K562 (cell line): ENCODE measurements around the gene NMB. TPM values are rescaled to one million over a fixed set of nuclear protein-coding genes. Genes with fewer than 3 reads are reported as not detected.
A peak's percentile ranks its signal among the peaks of the same experiment; 100 is the strongest.

Source experiments
- ATAC-seq: fragments of 200-7000 bp; cut with Tn5 transposase; 3 replicates; pipeline ENCODE4 v1.9.1; 2020; ENCODE audit warnings: moderate library complexity
- BruUV-seq: library from RNA; stranded (reverse); fragments of 400-500 nt; replicated peaks from 2 replicates; lab custom pipeline; 2021; lab: Mats Ljungman, UMichigan
- CTCF ChIA-PET: fragments of 300-600 bp; formaldehyde crosslinking; extraction: SDS; loops from one replicate; lab custom pipeline; 2021; ENCODE audit warnings: low intra/inter-chr PET ratio; lab: Yijun Ruan, JAX
- POLR2A ChIA-PET: fragments of 300-600, 350-650 bp; sonication (Branson Sonifier 250); formaldehyde crosslinking; extraction: SDS; loops from one replicate; lab custom pipeline; 2021; ENCODE audit warnings: antibody characterized with exemption, inconsistent platforms; lab: Yijun Ruan, JAX
- DNase-seq, 4 experiments: peaks; one replicate each; pipeline versions ENCODE4 v3.0.0 to v3.0.0-alpha.2; 2011 to 2018; ENCODE audit warnings: low spot score in 3 of 4, mixed read lengths in 3 of 4; ENCODE audit errors: extremely low read depth in 1 of 4
- FAIRE-seq: peaks from 2 replicates; lab custom pipeline; 2011; peaks lifted over from hg19 to GRCh38; lab: Jason Lieb, UNC
- H2AFZ ChIP-seq: 2 replicates; pipeline ENCODE4 v1.6.0; 2011; ENCODE audit warnings: low read depth, low read length, control low read depth, inconsistent platforms
- H3K27ac ChIP-seq: fragments of 200-600 bp; 3 replicates; pipeline ENCODE4 v1.8.0; 2011; ENCODE audit warnings: low read depth, mild to moderate bottlenecking, control low read depth, inconsistent platforms, low read length, moderate library complexity, mixed read lengths; ENCODE audit errors: extremely low read depth
- H3K27me3 ChIP-seq, 2 experiments: fragments of 300-600 bp in 1 of 2; 2 replicates in 1 of 2; 3 replicates in 1 of 2; pipeline versions ENCODE4 v1.6.0 to v1.8.0; 2011; ENCODE audit warnings: inconsistent platforms in 2 of 2, low read length in 2 of 2, mild to moderate bottlenecking in 1 of 2, mixed read lengths in 1 of 2, moderate library complexity in 1 of 2; ENCODE audit not compliant: control insufficient read depth in 2 of 2, insufficient read depth in 2 of 2
- H3K36me3 ChIP-seq: fragments of 300-600 bp; 3 replicates; pipeline ENCODE4 v1.8.0; 2011; ENCODE audit warnings: mild to moderate bottlenecking, low read length, inconsistent platforms; ENCODE audit not compliant: control insufficient read depth, insufficient read depth
- H3K4me1 ChIP-seq, 2 experiments: fragments of 200-600 bp in 1 of 2; replicated peaks in 1 of 2; 2 replicates in 1 of 2; 3 replicates in 1 of 2; pipeline versions ENCODE4 v1.5.1 to v1.8.0; 2011; ENCODE audit warnings: inconsistent platforms in 2 of 2, low read length in 2 of 2, mild to moderate bottlenecking in 1 of 2, mixed read lengths in 1 of 2, moderate library complexity in 1 of 2; ENCODE audit not compliant: control insufficient read depth in 2 of 2, insufficient read depth in 2 of 2
- H3K4me2 ChIP-seq: 2 replicates; pipeline ENCODE4 v1.6.1; 2011; ENCODE audit warnings: low read length, control low read depth, inconsistent platforms, mixed read lengths; ENCODE audit not compliant: insufficient read depth
- H3K4me3 ChIP-seq: fragments of 200-600 bp; sonication (generic), shearing (Covaris generic); 2 replicates; pipeline ENCODE4 v1.5.1; 2016; ENCODE audit warnings: control low read depth, inconsistent platforms
- H3K79me2 ChIP-seq: fragments of 200-600 bp; 3 replicates; pipeline ENCODE4 v1.8.0; 2011; ENCODE audit warnings: low read length, inconsistent platforms; ENCODE audit not compliant: control insufficient read depth, insufficient read depth
- H3K9ac ChIP-seq, 2 experiments: 2 replicates each; pipeline versions ENCODE4 v1.6.0 to v1.6.1; 2011; ENCODE audit warnings: low read depth in 2 of 2, low read length in 2 of 2, control low read depth in 1 of 2, inconsistent platforms in 1 of 2, mild to moderate bottlenecking in 1 of 2, mixed read lengths in 1 of 2; ENCODE audit not compliant: insufficient read depth in 1 of 2
- H3K9me1 ChIP-seq: one replicate; pipeline ENCODE4 v1.6.0; 2011; ENCODE audit warnings: inconsistent platforms, mild to moderate bottlenecking, low read length, moderate library complexity; ENCODE audit not compliant: control insufficient read depth, insufficient read depth
- H3K9me3 ChIP-seq: replicated peaks from 2 replicates; pipeline ENCODE4 v1.5.1; 2011; ENCODE audit warnings: low read depth, low read length, inconsistent platforms; ENCODE audit not compliant: control insufficient read depth, insufficient read depth
- H4K20me1 ChIP-seq: replicated peaks from 2 replicates; pipeline ENCODE4 v1.6.1; 2011; ENCODE audit warnings: low read length, inconsistent platforms, mixed read lengths; ENCODE audit not compliant: control insufficient read depth, insufficient read depth
- CEBPB ChIP-seq: fragments of 450-650 bp; IDR thresholded peaks from 2 replicates; pipeline ENCODE4 v1.6.1; 2016; ENCODE audit warnings: missing genetic modification characterization, missing compliant biosample characterization
- CEBPG ChIP-seq, 3 experiments: fragments of 200-800 bp in 1 of 3; sonication (Bioruptor generic) in 1 of 3; sonication (generic) in 1 of 3; formaldehyde crosslinking in 1 of 3; IDR thresholded peaks in 2 of 3; conservative IDR thresholded peaks in 1 of 3; 2 replicates each; pipeline versions ENCODE4 v1.6.1 to v1.8.0; 2016 to 2022; ENCODE audit warnings: missing compliant biosample characterization in 2 of 3, missing genetic modification characterization in 2 of 3, mild to moderate bottlenecking in 1 of 3, missing genetic modification reagents in 1 of 3
- FOXA1 ChIP-seq: fragments of 450-650 bp; IDR thresholded peaks from 2 replicates; pipeline ENCODE4 v1.6.1; 2016; ENCODE audit warnings: mild to moderate bottlenecking, borderline replicate concordance
- FOXA3 ChIP-seq, 2 experiments: fragments of 450-650 bp in 1 of 2; sonication (generic) in 1 of 2; formaldehyde crosslinking; IDR thresholded peaks in 1 of 2; conservative IDR thresholded peaks in 1 of 2; 2 replicates each; pipeline versions ENCODE4 v1.4.0 to v1.8.0; 2020 to 2022; ENCODE audit warnings: mild to moderate bottlenecking in 2 of 2, missing genetic modification reagents in 1 of 2
- MXI1 ChIP-seq: IDR thresholded peaks from 2 replicates; pipeline ENCODE4 v1.6.1; 2011; ENCODE audit warnings: low read depth, mild to moderate bottlenecking, improper control_type of control experiment, low read length
- NR2C2 ChIP-seq, 2 experiments: fragments of 200-800 bp in 1 of 2; sonication (Bioruptor generic) in 1 of 2; sonication (generic) in 1 of 2; formaldehyde crosslinking in 1 of 2; IDR thresholded peaks; 2 replicates each; pipeline versions ENCODE4 v1.6.1 to v1.8.0; 2016 to 2022; ENCODE audit warnings: mild to moderate bottlenecking in 1 of 2, missing compliant biosample characterization in 1 of 2, missing genetic modification characterization in 1 of 2, missing genetic modification reagents in 1 of 2
- SRSF9 ChIP-seq: fragments of 200-400 bp; formaldehyde crosslinking; IDR thresholded peaks from 2 replicates; pipeline ENCODE4 v1.6.1; 2017; ENCODE audit warnings: low read depth, low read length, borderline replicate concordance
- TAL1 ChIP-seq: fragments of 450-650 bp; IDR thresholded peaks from 2 replicates; pipeline ENCODE4 v1.6.1; 2016; ENCODE audit warnings: mild to moderate bottlenecking
- ZNF140 ChIP-seq: fragments of 250-450 bp; sonication (Bioruptor Pico); IDR thresholded peaks from 2 replicates; pipeline ENCODE4 v1.8.0; 2021; ENCODE audit warnings: moderate library complexity, mild to moderate bottlenecking, inconsistent platforms
- ZNF143 ChIP-seq: sonication (generic); formaldehyde crosslinking; IDR thresholded peaks from 2 replicates; pipeline ENCODE4 v1.9.0; 2022; ENCODE audit warnings: mild to moderate bottlenecking, missing genetic modification reagents
- ZNF253 ChIP-seq: fragments of 250-450 bp; sonication (Bioruptor Pico); conservative IDR thresholded peaks from 2 replicates; pipeline ENCODE4 v1.6.1; 2021; ENCODE audit warnings: mild to moderate bottlenecking
- ZNF316 ChIP-seq: fragments of 450-650 bp; IDR thresholded peaks from 2 replicates; pipeline ENCODE4 v1.6.1; 2016
- ZNF324 ChIP-seq: fragments of 250-450 bp; sonication (Bioruptor Pico); IDR thresholded peaks from 2 replicates; pipeline ENCODE4 v1.4.0; 2020; ENCODE audit warnings: mild to moderate bottlenecking
- ZNF354B ChIP-seq: fragments of 250-450 bp; sonication (Bioruptor Pico); IDR thresholded peaks from 2 replicates; pipeline ENCODE4 v1.4.0; 2020
- ZNF384 ChIP-seq: IDR thresholded peaks from 2 replicates; pipeline ENCODE4 v1.6.1; 2012; ENCODE audit warnings: low read depth, low read length, improper control_type of control experiment
- WGBS: fragments of 100-300 bp; shearing (Covaris generic); methylation state at CpG from one replicate; pipeline ENCODE4 v1.1.6; 2016; ENCODE audit warnings: low coverage, mixed read lengths; ENCODE audit not compliant: insufficient coverage; ENCODE audit errors: missing lambda C conversion rate; 5-methylcytosine and 5-hydroxymethylcytosine counted together
- in situ Hi-C: fragments of 300-500 bp; cut with MboI; formaldehyde crosslinking; loops from 4 replicates; pipeline ENCODE4 v1.15.0; 2018; ENCODE audit warnings: inconsistent platforms, mixed read lengths
- intact Hi-C: fragments of 100-400 bp; cut with micrococcal nuclease; formaldehyde crosslinking; loops from 2 replicates; pipeline ENCODE4 v1.14.2; 2022
- polyA plus RNA-seq, 8 experiments: library from polyadenylated mRNA; depleted of rRNA in 4 of 8; stranded (reverse) in 5 of 8; unstranded in 3 of 8; fragments of >200 nt; fragmentation: Nextera tagmentation in 2 of 8; fragmentation: Illumina TruSeq in 1 of 8; extraction: Ambion mirVana in 2 of 8; extraction: Trizol in 1 of 8; gene quantifications; 2 replicates each; pipeline versions ENCODE4 v1.2.1 to v1.2.3, GENCODE V29; 2011 to 2014; ENCODE audit warnings: inconsistent platforms in 1 of 8, missing spikeins in 1 of 8
- total RNA-seq, 7 experiments: library from RNA; depleted of rRNA in 6 of 7; stranded (reverse); fragments of >200 nt in 6 of 7; fragmentation: Illumina TruSeq in 2 of 7; extraction: Trizol in 2 of 7; gene quantifications; 2 replicates each; pipeline versions ENCODE4 v1.2.1 to v1.2.3, GENCODE V29; 2011 to 2021; ENCODE audit warnings: low replicate concordance in 1 of 7
- TF ChIP-seq, protein P1 (sequence below): sonication (generic); formaldehyde crosslinking; IDR thresholded peaks from 2 replicates; pipeline ENCODE4 v1.8.0; 2022; ENCODE audit warnings: missing genetic modification reagents, mild to moderate bottlenecking, borderline replicate concordance
- TF ChIP-seq, protein P2 (sequence below): sonication (generic); formaldehyde crosslinking; IDR thresholded peaks from 2 replicates; pipeline ENCODE4 v1.8.0; 2022; ENCODE audit warnings: mild to moderate bottlenecking, low read depth, missing genetic modification reagents
- TF ChIP-seq, protein P3 (sequence below): fragments of 450-650 bp; IDR thresholded peaks from 2 replicates; pipeline ENCODE4 v1.7.1; 2018; ENCODE audit warnings: mild to moderate bottlenecking, low read depth; ENCODE audit not compliant: partially characterized antibody

NMB gene
- total and polyA plus RNA-seq, 9 of the 15 experiments (the other 6 are each of a cell fraction or from before 2014, with no cell fraction given) = 0.06 to 0.16 (median 0.09) TPM; not detected in 5

- 97% methylated on average over 3 of the region's 3 CpGs for WGBS
- POLR2A ChIA-PET = no interaction called here
- CTCF ChIA-PET = no interaction called here
- no peaks in the 10 kb centered on the region for H3K9me1 ChIP-seq
- BruUV-seq = no TSS peak
- no peaks in the 10 kb centered on the region for H4K20me1 ChIP-seq
- 0 out of 3 replicates have a peak, but pooled peaks cover 2% of the 10 kb centered on the region for H3K79me2 ChIP-seq
- no peak overlapping the region for H3K27ac ChIP-seq
- intact Hi-C loops = no loop called here
- DNase-seq (no peak), ATAC-seq (no peak), FAIRE-seq (no peak)
- no peaks in the 10 kb centered on the region for H3K4me1 ChIP-seq
- H3K9me3 ChIP-seq = no peaks in the 10 kb centered on the region
- no peak overlapping the region for H3K4me2 ChIP-seq
- in situ Hi-C loops = no loop called here
- H2AFZ ChIP-seq = no peak overlapping the region
- peaks cover 85% of the 10 kb centered on the region for H3K36me3 ChIP-seq
- no peak overlapping the region for H3K4me3 ChIP-seq
- H3K27me3 ChIP-seq = no peaks in the 10 kb centered on the region
- H3K9ac ChIP-seq = no peak overlapping the region
- TF ChIP-seq FOXA1 (no peak), SRSF9 (no peak), MXI1 (no peak), FOXA3 (CRISPR knock-in tag; conservative IDR thresholded peaks at IDR 0.05 in 1 of 2, IDR thresholded peaks at IDR 0.05 in 1 of 2) (no peak), CEBPB (tag) (peak; percentile 81), ZNF324 (no peak), ZNF253 (CRISPR knock-in tag) (no peak), ZNF143 (no peak), ZNF140 (CRISPR knock-in tag) (no peak), ZNF354B (CRISPR knock-in tag) (no peak), CEBPG (CRISPR knock-in tag; IDR thresholded peaks at IDR 0.05) (no peak), CEBPG (tag; conservative IDR thresholded peaks at IDR 0.05 in 1 of 2, IDR thresholded peaks at IDR 0.05 in 1 of 2) (peak; percentile 7 to 34; a peak in 1 of 4 replicates), ZNF384 (no peak), TAL1 (no peak), ZNF316 (no peak), NR2C2 (CRISPR knock-in tag; IDR thresholded peaks at IDR 0.05) (no peak), NR2C2 (tag; IDR thresholded peaks at IDR 0.05) (no peak)
- TF ChIP-seq, protein P1, sequence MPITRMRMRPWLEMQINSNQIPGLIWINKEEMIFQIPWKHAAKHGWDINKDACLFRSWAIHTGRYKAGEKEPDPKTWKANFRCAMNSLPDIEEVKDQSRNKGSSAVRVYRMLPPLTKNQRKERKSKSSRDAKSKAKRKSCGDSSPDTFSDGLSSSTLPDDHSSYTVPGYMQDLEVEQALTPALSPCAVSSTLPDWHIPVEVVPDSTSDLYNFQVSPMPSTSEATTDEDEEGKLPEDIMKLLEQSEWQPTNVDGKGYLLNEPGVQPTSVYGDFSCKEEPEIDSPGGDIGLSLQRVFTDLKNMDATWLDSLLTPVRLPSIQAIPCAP (CRISPR knock-in tag) = no peak
- TF ChIP-seq, protein P2, sequence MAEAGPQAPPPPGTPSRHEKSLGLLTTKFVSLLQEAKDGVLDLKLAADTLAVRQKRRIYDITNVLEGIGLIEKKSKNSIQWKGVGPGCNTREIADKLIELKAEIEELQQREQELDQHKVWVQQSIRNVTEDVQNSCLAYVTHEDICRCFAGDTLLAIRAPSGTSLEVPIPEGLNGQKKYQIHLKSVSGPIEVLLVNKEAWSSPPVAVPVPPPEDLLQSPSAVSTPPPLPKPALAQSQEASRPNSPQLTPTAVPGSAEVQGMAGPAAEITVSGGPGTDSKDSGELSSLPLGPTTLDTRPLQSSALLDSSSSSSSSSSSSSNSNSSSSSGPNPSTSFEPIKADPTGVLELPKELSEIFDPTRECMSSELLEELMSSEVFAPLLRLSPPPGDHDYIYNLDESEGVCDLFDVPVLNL (CRISPR knock-in tag) = no peak
- TF ChIP-seq, protein P3, sequence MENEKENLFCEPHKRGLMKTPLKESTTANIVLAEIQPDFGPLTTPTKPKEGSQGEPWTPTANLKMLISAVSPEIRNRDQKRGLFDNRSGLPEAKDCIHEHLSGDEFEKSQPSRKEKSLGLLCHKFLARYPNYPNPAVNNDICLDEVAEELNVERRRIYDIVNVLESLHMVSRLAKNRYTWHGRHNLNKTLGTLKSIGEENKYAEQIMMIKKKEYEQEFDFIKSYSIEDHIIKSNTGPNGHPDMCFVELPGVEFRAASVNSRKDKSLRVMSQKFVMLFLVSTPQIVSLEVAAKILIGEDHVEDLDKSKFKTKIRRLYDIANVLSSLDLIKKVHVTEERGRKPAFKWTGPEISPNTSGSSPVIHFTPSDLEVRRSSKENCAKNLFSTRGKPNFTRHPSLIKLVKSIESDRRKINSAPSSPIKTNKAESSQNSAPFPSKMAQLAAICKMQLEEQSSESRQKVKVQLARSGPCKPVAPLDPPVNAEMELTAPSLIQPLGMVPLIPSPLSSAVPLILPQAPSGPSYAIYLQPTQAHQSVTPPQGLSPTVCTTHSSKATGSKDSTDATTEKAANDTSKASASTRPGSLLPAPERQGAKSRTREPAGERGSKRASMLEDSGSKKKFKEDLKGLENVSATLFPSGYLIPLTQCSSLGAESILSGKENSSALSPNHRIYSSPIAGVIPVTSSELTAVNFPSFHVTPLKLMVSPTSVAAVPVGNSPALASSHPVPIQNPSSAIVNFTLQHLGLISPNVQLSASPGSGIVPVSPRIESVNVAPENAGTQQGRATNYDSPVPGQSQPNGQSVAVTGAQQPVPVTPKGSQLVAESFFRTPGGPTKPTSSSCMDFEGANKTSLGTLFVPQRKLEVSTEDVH = no peak
Measured at GRCh38 chr15:84681831-84682230, 23.8 kb upstream of the NMB start.
